RWPE1 (cell line): Measurements from ENCODE around the gene LIAS.
"Not testable (repeated sequence)": the region's sequence is repeated elsewhere in the genome, so short reads cannot be mapped to it uniquely, and the experiment has no call there.

Experiments used
- CTCF ChIA-PET: fragments of 350-600 bp; sonication (Branson Sonifier 250); formaldehyde crosslinking; extraction: SDS; loops from one replicate; lab custom pipeline; 2021; lab: Yijun Ruan, JAX
- POLR2A ChIA-PET: fragments of 400-600 bp; formaldehyde crosslinking; extraction: SDS; loops from one replicate; lab custom pipeline; 2020; ENCODE audit warnings: antibody characterized with exemption; ENCODE audit not compliant: low non-redundant PET; lab: Yijun Ruan, JAX
- DNase-seq: peaks from one replicate; pipeline ENCODE4 v3.0.0; 2012; ENCODE audit warnings: low spot score
- H3K27ac ChIP-seq: fragments of 450-650 bp; 2 replicates; pipeline ENCODE4 v1.5.1; 2017
- TF ChIP-seq, protein P1 (sequence below): fragments of 450-650 bp; conservative IDR thresholded peaks from 2 replicates; pipeline ENCODE4 v1.5.1; 2017; ENCODE audit warnings: low read depth, mild to moderate bottlenecking

The LIAS gene

DNA sequence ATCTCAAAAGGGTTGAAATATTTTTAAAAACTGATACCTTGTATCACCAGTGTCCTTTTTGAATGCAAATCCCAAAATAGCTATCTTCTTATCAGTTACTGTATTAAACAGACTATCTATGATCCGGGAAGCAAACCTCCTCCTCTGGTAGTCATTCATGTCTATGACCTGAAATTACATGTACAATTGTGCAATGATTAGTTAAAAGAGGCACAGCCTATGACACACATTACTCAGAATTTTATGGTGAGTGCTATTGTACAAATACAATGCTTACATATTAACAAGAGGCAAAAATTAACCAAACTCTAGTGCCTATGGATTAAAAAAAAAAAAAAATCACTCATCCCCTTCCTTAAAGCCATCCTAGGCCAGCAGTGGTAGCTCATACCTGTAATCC lies 46.7 kb downstream of the LIAS start:
- ChIA-PET POLR2A (no interaction called here), CTCF (interaction anchor here (0.6 kb wide), 1 partner anchor 20 kb away, joined by 3 read pairs; no protein-coding TSS in a partner anchor)
- TF ChIP-seq, protein P1, sequence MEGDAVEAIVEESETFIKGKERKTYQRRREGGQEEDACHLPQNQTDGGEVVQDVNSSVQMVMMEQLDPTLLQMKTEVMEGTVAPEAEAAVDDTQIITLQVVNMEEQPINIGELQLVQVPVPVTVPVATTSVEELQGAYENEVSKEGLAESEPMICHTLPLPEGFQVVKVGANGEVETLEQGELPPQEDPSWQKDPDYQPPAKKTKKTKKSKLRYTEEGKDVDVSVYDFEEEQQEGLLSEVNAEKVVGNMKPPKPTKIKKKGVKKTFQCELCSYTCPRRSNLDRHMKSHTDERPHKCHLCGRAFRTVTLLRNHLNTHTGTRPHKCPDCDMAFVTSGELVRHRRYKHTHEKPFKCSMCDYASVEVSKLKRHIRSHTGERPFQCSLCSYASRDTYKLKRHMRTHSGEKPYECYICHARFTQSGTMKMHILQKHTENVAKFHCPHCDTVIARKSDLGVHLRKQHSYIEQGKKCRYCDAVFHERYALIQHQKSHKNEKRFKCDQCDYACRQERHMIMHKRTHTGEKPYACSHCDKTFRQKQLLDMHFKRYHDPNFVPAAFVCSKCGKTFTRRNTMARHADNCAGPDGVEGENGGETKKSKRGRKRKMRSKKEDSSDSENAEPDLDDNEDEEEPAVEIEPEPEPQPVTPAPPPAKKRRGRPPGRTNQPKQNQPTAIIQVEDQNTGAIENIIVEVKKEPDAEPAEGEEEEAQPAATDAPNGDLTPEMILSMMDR: no peak
- no peak for DNase-seq
- H3K27ac ChIP-seq: no peak overlapping the region

DNA sequence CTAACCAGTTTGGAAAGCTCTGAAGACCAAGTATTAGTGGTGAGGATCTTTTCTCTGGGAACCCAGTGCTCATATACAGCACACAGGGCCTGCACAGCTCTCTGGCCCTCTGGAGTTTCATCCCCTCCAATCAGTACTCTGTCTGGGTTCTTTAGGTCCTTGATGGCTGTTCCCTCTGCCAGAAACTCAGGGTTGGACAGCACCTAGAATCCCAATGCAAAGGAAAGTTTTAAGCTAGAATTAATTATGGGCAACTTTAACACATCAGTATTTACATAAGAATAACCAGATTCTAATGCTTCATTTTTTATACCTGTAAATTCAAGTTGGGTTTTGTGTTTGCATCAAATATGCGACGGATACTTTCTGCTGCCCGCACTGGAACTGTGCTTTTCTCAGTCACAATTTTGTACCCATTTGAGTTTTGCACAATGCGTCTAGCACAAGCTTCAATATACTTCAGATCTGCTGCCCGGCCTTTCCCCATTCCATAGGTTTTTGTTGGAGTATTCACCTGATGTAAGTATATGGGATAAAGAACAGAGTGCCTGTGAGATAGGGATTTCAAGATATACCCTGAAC lies 51.6 kb downstream of the LIAS start:
- H3K27ac ChIP-seq: no peak overlapping the region
- POLR2A ChIA-PET: no interaction called here
- no peak for DNase-seq
- TF ChIP-seq, protein P1: no peak
- CTCF ChIA-PET: interaction anchor here (0.5 to 0.7 kb wide), 2 partner anchors 13 to 42 kb away, joined by 3 to 4 read pairs; no protein-coding TSS in a partner anchor

DNA sequence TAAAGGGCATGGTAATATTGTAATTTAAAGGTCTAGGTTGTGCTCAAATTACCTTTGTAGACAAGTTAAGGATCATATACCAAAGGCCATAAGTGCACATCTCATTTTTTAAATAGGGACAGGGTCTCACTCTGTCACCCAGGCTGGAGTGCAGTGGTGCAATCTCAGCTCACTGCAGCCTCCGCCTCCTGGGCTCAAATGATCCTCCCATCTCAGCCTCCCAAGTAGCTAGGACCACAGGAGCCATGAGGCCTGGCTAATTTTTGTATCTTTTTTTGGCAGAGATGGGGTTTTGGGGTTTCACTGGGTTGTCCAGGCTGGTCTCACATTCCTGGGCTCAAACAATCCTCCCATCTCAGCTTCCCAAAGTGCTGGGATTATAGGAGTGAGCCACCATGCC lies 55.4 kb downstream of the LIAS start:
- DNase-seq, CTCF ChIA-PET: not testable (repeated sequence)
- H3K27ac ChIP-seq: peak overlapping the region; percentile 78
- POLR2A ChIA-PET: interaction anchor here (0.6 kb wide), 1 partner anchor 143 kb away, joined by 3 read pairs; no protein-coding TSS in a partner anchor

DNA sequence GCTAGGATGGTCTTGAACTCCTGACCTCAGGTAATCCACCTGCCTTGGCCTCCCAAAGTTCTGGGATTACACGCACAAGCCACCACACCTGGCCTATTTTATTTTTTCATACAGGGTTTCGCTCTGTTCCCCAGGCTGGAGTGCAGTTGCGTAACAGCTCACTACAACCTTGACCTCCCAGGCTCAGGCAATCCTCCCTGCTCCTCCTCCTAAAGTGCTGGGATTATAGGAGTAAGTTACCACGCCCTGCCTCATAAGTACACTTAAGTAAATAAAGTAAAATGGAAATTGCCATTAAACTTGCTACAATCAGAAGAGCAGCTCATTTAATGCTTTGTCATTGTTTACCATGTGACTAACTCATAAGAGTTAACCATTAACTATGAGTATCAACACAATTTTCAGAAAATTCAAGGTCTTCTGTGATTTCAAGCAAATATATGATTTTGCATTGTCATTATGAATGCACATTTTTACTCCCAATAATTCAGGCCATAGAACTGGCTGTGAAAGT lies 56.1 kb downstream of the LIAS start:
- ChIA-PET POLR2A (no interaction called here), CTCF (no interaction called here)
- peak overlapping the region; percentile 78 for H3K27ac ChIP-seq
- TF ChIP-seq, protein P1: no peak
- peak; percentile 31 for DNase-seq

DNA sequence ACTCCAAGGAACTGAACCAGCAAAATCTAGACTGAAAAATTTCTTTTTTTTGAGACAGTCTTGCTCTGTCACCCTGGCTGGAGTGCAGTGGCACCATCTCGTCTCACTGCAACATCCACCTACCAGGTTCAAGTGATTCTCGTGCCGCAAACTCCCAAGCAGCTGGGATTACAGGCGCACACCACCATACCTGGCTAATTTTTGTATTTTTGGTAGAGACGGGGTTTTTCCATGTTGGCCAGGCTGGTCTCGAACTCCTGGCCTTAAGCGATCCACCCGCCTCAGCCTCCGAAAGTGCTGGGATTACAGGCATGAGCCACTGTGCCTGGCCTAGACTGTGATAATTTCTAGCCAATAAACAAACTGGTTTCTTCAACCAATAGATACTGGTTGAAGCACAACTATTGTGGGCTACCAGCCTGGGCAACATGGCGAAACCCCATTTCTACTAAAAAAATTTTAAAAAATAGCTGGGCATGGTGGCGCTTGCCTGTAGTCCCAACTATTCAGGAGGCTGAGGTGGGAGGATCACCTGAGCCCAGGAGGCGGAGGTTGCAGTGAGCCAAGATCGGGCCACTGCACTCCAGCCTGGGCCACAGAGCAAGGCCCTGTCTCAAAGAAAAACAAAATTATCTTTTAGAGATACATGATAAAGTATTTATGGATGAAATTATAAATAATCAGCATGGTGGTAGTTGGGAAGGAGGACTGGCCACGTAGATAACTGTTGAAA lies 57.0 kb downstream of the LIAS start:
- H3K27ac ChIP-seq: peak overlapping the region; percentile 70
- DNase-seq, CTCF ChIA-PET: not testable (repeated sequence)
- POLR2A ChIA-PET: interaction anchor here (0.6 kb wide), 1 partner anchor 59 kb away, joined by 3 read pairs; no protein-coding TSS in a partner anchor

DNA sequence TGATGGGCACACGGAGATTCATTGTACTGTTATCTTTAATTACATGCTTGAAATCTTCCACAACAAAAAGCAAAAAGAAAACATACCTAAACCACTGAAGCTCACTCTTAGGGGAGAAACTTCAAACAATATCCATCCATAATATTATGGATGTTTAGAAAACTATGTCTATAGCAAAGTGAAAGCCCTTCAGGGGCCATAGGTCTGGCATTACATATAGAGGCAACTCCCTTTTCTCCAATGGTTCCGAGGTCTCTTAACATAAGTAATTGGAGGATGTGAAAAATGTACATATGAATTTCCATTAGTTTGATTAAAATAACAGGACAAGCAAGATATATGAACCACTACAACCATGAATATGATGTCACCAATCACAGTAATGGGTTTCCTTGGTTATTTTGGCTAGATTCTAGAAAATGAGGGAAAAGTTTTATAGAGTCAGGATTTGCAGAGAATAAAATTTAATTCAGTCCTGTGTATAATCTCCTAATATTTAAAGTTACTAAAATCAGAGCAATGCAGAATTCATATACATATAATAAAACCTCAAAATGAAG lies 57.6 kb downstream of the LIAS start:
- peak overlapping the region; percentile 70 for H3K27ac ChIP-seq
- DNase-seq: no peak
- ChIA-PET CTCF (no interaction called here), POLR2A (interaction anchor here (0.6 kb wide), 1 partner anchor 60 kb away, joined by 3 read pairs; no protein-coding TSS in a partner anchor)
- TF ChIP-seq, protein P1: no peak

DNA sequence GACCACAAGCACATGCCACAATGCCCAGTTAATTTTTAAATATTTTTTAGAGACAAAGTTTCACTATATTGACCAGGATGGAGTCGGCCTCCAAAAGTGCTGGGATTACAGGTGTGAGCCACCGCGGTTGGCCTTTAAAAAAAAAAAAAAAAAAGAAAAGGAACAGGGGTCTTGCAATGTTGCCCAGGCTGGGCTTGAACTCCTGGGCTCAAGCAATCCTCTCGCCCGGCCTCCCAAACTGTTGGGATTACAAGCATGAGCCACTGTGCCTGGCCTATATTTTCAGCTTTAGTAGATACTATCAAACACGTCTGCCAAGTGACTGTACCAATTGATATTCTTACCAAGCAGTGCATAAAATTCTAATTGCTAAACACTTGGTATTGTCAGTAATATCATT lies 59.6 kb downstream of the LIAS start:
- no peak overlapping the region for H3K27ac ChIP-seq
- TF ChIP-seq, protein P1: no peak
- CTCF ChIA-PET: no interaction called here
- no peak for DNase-seq
- POLR2A ChIA-PET: no interaction called here
